PFSK-1 (cell line): ENCODE data around the gene HCN2.

Experiments used
- POLR2AphosphoS5 ChIP-seq: IDR thresholded peaks from 2 replicates; pipeline ENCODE4 v1.6.1; 2012; ENCODE audit warnings: low read depth, mild to moderate bottlenecking, control low read depth, low read length, moderate library complexity
- REST ChIP-seq, 2 experiments: IDR thresholded peaks; 2 replicates each; pipeline versions ENCODE4 v1.6.1 to v1.8.0; 2011 to 2012; ENCODE audit warnings: low read depth in 2 of 2, low read length in 2 of 2, control low read depth in 1 of 2, inconsistent platforms in 1 of 2, mild to moderate bottlenecking in 1 of 2, moderate library complexity in 1 of 2; ENCODE audit not compliant: insufficient read depth in 1 of 2
- TAF1 ChIP-seq: IDR thresholded peaks from 2 replicates; pipeline ENCODE4 v1.6.1; 2012; ENCODE audit warnings: low read length, control low read depth, borderline replicate concordance; ENCODE audit not compliant: insufficient read depth

- TF ChIP-seq TAF1 (no peak), POLR2AphosphoS5 (no peak), REST (IDR thresholded peaks at IDR 0.05; ENCODE audit: insufficient read depth in 1 of 2, low read depth in 2 of 2, low read length in 2 of 2) (no peak)
Measured at GRCh38 chr19:573519-573825, 16.2 kb upstream of the HCN2 start.
